ENCODE data around the gene NCK2.

The NCK2 gene

DNA sequence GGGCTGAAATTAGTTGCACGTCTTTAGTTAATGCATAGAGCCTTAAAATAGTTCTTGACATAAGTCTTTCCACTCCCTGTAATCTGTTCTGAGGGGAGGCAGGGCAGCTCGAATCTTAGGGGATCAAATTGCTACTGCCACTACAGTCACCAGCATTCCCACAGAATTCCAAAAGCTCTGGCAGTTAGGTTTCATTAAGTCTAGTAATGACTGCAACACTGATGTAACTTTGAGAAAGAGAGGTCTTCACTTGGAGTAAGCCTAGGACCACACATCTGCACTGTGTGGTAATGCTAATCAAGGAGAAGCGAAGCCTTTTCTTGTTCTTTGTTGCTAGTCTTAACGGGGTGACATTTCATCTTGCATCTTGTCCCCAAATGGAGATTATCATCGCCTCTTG lies 19.3 kb upstream of the NCK2 start:
- DNase-seq: no peak
- peaks cover 8% of the 10 kb centered on the region for H3K4me1 Mint-ChIP-seq (ENCODE audit: low read depth)
- H3K27me3 Mint-ChIP-seq: no peaks in the 10 kb centered on the region
- H3K9me3 Mint-ChIP-seq: peaks cover 8% of the 10 kb centered on the region
- no peak overlapping the region for H3K4me3 Mint-ChIP-seq
- no peak overlapping the region for H3K27ac Mint-ChIP-seq
- no peaks in the 10 kb centered on the region for H3K36me3 Mint-ChIP-seq (ENCODE audit: low read depth)

DNA sequence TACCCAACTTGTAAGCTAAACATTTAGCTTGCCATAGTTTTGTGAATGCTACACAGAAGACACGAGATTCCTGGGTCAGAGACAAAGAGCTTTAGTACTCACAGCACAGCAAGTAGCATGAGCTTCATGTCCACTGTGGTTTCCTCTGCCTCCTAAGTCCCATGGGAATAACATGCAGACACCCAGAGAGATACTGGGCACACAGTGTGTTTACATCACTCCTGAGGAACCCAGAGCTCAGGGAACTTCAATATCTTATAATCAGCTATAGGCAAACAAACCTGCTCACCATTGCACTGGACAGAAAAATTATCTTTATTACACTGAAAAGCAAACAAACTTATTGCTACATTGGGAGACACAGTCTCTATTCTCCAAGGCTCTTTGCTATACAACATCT lies 14.5 kb upstream of the NCK2 start:
- Mint-ChIP-seq H3K4me3 (no peak overlapping the region), H3K9me3 (peaks cover 8% of the 10 kb centered on the region), H3K4me1 (ENCODE audit: low read depth) (peaks cover 23% of the 10 kb centered on the region), H3K27me3 (no peaks in the 10 kb centered on the region), H3K27ac (no peak overlapping the region), H3K36me3 (ENCODE audit: low read depth) (no peaks in the 10 kb centered on the region)
- DNase-seq: no peak

DNA sequence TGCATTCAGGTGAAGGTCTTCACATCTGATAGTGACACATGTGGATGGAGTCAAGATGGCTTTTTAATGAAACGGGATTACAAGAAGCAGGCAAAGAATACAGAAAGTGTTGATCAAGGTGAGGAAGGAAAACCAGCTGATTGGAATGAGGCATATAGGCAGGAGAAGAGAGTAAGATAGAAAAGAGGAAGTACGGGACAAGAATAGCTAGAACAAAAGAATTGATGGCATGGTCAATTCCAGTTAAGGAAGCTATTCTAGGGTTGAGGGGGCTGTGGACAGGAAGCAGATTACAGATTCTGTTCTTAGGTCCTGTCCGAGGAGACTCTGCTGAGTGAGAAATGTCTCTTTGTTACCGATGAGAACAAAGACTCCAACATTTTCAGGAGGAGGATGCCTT lies 13.2 kb upstream of the NCK2 start:
- no peaks in the 10 kb centered on the region for H3K36me3 Mint-ChIP-seq (ENCODE audit: low read depth)
- DNase-seq: no peak

DNA sequence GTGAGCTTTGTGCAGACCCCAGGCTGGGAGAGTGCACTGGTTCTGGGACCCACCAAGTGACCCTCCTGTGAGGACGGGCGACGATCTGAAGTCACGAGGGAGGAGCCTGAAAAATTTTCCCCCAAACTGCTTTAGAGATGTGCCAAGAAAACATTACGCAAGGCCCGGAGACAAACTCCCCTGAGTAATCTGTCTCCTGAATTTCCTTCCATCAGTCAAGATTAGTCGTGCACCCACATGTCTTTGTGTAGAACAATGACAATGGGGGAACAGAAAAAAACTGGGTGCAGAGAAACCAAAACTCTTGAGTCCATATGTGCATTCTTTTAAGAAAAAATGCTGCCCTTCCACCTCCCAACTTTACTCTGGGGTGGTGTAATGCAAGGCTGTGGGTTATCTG lies 12.6 kb upstream of the NCK2 start:
- H3K27ac Mint-ChIP-seq: no peak overlapping the region
- DNase-seq: no peak
- H3K9me3 Mint-ChIP-seq: peaks cover 3% of the 10 kb centered on the region
- peaks cover 38% of the 10 kb centered on the region for H3K4me1 Mint-ChIP-seq (ENCODE audit: low read depth)
- H3K27me3 Mint-ChIP-seq: no peaks in the 10 kb centered on the region
- H3K4me3 Mint-ChIP-seq: no peak overlapping the region
- no peaks in the 10 kb centered on the region for H3K36me3 Mint-ChIP-seq (ENCODE audit: low read depth)

More for the DNA sequence above, 13.2 kb upstream of the NCK2 start:
- no peak overlapping the region for H3K27ac Mint-ChIP-seq
- H3K9me3 Mint-ChIP-seq: peaks cover 7% of the 10 kb centered on the region
- no peak overlapping the region for H3K4me3 Mint-ChIP-seq
- H3K4me1 Mint-ChIP-seq (ENCODE audit: low read depth): peaks cover 35% of the 10 kb centered on the region
- H3K27me3 Mint-ChIP-seq: no peaks in the 10 kb centered on the region

DNA sequence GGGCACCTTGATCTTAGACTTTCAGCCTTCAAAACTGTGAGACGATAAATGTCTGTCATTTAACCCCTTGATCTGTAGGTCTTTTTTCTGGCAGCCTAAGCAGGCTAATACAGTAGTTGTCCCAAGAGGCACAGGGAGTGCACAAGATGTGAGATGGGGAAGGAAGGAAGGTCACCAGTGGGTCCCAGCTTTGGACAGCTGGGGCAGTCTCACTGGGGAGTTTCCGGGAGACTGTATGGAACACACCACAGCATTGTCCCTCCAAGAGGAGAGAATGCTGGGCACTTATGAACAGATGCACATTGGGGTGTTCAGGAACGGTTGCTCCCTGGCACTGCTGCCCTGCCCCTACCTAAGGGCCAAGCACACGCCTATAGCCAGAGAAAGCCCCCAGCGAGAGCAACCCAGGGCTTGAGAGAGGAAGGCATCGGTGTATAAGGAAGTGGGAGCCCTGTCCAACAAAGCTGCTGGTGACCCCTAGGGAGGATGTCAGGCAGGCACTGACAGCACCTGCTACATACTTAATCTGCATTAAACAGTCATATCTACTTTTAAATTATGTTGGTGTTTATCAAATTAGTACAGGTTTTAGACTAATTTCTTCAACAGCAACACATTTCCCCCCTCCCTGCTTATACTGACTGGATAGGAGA lies 11.6 kb upstream of the NCK2 start:
- Mint-ChIP-seq H3K27me3 (no peaks in the 10 kb centered on the region), H3K4me3 (no peak overlapping the region), H3K4me1 (ENCODE audit: low read depth) (peaks cover 46% of the 10 kb centered on the region), H3K27ac (no peak overlapping the region), H3K9me3 (no peaks in the 10 kb centered on the region), H3K36me3 (ENCODE audit: low read depth) (no peaks in the 10 kb centered on the region)
- no peak for DNase-seq

DNA sequence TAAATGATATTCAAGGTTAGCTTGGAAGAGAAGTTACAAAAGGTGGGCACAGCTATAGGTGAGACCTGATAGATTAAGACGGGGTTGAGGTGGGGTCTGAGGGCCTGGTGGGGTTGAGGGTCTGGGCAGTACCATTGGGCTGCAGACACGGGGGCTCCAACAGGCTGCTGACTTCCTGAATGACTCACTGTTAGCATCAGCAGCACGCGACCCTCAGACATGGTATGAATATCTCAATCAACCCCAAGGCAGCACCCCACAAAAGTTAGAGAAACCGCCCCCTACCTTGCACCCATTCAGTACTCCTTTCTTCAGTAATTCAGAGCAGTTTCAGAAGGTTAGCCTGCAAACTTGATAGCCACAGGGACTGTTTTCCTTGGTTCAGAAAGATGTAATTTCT lies 10.8 kb upstream of the NCK2 start:
- H3K9me3 Mint-ChIP-seq: no peaks in the 10 kb centered on the region

DNA sequence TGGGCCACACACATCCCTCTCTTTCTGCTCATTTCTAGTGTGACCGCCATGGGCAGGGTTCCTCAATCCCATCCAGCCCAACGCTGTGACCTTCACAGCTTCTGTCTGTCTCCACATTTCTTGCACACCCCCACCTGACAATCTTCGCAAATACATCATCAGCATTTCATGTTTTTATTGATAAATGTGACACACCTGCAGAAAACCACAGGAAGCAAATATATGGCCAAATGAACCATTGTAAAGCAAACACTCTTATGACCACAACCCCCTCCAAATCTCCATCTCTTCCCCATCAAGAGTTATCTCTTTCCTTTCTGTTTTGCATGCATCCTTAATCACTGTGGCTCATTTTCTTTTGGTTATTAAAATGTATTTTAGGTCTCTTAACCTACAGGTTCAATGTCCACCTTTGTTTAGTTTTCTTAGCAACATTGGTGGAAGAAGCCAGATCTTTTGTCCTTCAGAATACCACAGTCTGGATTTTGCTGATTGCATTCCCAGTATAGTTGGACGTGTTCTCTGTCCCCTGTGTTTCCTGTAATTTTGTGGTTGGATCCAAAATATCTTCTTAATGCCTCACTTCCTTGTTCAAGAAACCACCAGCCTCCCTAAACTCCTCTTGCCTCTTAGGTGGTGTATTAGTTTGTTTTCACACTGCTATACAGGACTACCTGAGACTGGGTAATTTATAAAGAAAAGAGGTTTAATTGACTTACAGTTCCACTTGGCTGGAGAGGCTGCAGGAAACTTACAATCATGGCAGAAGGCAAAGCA lies 9.8 kb upstream of the NCK2 start:
- H3K27me3 Mint-ChIP-seq: no peaks in the 10 kb centered on the region
- H3K4me1 Mint-ChIP-seq (ENCODE audit: low read depth): peaks cover 65% of the 10 kb centered on the region
- no peak overlapping the region for H3K27ac Mint-ChIP-seq
- DNase-seq: no peak
- no peak overlapping the region for H3K4me3 Mint-ChIP-seq
- H3K9me3 Mint-ChIP-seq: no peaks in the 10 kb centered on the region
- no peaks in the 10 kb centered on the region for H3K36me3 Mint-ChIP-seq (ENCODE audit: low read depth)

More for the DNA sequence above, 10.8 kb upstream of the NCK2 start:
- Mint-ChIP-seq H3K27ac (no peak overlapping the region), H3K27me3 (no peaks in the 10 kb centered on the region), H3K4me1 (ENCODE audit: low read depth) (peaks cover 54% of the 10 kb centered on the region), H3K36me3 (ENCODE audit: low read depth) (no peaks in the 10 kb centered on the region), H3K4me3 (no peak overlapping the region)
- DNase-seq: no peak

DNA sequence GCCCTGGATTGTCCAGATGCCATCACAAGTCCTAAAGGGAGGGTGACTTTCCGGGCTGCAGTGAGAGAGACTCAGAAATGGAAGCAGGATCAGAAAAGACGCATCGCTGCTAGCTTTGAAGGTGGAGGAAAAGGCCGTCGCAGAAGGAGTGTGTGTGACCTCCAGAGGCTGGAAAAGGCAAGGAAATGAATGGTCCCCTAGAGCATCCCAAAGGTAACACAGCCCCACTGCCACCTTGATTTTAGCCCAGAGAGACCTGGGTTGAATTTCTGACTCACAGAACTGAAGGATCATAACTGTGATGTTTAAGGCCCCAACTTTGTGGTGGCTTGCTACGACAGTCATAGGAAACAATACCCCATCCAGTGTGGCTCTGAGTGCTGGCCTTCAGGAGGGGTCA lies 8.6 kb upstream of the NCK2 start:
- H3K4me3 Mint-ChIP-seq: no peak overlapping the region
- H3K27me3 Mint-ChIP-seq: no peaks in the 10 kb centered on the region
- no peak for DNase-seq
- peaks cover 77% of the 10 kb centered on the region for H3K4me1 Mint-ChIP-seq (ENCODE audit: low read depth)
- no peaks in the 10 kb centered on the region for H3K36me3 Mint-ChIP-seq (ENCODE audit: low read depth)
- H3K27ac Mint-ChIP-seq: no peak overlapping the region
- no peaks in the 10 kb centered on the region for H3K9me3 Mint-ChIP-seq

DNA sequence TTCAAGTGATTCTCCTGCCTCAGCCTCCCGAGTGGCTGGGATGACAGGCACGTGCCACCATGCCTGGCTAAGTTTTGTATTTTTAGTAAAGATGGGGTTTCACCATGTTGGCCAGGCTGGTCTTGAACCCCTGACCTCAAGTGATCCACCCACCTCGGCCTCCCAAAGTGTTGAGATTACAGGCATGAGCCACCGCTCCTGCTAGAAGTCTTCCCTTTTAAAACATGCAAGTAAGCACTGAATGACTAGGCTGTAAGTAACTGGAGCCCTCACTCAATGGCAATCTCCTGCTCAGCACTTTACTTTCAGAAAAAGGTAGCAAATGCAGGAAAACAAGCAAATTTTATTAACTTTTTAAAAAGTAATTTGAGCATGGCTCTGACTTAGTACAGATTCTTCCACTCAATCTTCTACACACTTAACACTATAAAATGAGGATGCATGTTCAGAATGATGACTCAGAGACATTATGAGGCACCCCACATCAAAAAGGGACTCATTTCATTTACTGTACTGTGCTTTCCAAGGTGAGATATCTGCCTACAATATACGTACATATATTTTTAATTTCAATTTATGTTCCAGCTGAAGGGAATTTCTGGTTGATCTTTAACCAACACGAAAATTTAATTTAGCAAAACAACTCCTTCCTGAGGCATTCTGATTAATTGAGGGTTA lies 6.6 kb upstream of the NCK2 start:
- Mint-ChIP-seq H3K4me1 (ENCODE audit: low read depth) (peaks cover 93% of the 10 kb centered on the region), H3K9me3 (no peaks in the 10 kb centered on the region), H3K4me3 (peak overlapping the region; percentile 76), H3K36me3 (ENCODE audit: low read depth) (no peaks in the 10 kb centered on the region), H3K27me3 (no peaks in the 10 kb centered on the region), H3K27ac (peak overlapping the region; percentile 97)
- DNase-seq: no peak

DNA sequence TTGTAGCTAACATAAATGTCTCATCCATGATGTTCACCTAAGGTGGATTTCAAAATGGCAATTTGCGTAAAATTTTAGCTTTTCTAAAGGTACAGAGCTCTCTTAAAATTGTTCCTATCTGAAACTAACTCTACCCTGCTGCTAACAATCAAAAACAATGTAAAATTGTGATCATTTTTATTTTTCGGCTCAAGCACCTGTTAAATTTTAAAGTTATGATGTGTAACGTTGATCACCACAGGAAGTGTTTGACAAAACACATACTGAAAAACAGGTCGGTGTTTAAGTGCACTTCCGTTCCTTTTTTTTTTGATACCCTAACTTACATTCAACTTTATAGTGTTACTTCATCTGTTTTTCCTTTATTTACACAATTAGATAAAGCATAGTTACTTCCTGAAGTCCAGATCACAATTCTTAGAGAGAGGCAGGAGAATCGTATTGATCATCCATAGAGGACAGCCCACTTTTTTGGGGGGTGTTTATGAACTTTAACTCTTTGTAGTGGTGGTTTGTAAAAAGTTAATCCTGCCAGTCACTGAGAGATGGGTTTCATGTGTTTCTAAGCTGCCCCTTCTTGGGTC lies 6.0 kb upstream of the NCK2 start:
- no peaks in the 10 kb centered on the region for H3K27me3 Mint-ChIP-seq
- no peaks in the 10 kb centered on the region for H3K9me3 Mint-ChIP-seq
- no peaks in the 10 kb centered on the region for H3K36me3 Mint-ChIP-seq (ENCODE audit: low read depth)
- H3K27ac Mint-ChIP-seq: peak overlapping the region; percentile 97
- peaks cover 95% of the 10 kb centered on the region for H3K4me1 Mint-ChIP-seq (ENCODE audit: low read depth)
- peak overlapping the region; percentile 76 for H3K4me3 Mint-ChIP-seq
- DNase-seq: no peak

DNA sequence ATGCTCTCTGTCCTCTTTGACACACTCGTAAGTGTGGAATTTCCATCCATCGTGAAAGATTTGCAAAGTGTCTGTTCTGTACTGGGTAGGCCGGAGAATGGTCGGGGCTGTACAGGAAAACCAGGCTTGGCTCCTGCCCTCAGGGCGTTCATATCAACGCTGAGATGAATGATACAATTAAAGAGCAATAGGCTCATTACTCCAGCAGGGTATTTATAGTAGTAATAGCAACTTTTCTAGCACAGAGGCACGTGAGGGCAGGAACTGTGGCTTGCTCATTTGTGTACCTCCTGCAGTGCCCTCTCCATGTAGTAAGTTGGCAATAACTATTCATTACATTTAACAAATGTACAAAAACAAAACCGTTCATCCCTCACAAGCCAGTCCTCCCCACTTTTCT lies 5.3 kb upstream of the NCK2 start:
- Mint-ChIP-seq H3K27ac (peak overlapping the region; percentile 97), H3K27me3 (no peaks in the 10 kb centered on the region), H3K4me1 (ENCODE audit: low read depth) (peaks cover 94% of the 10 kb centered on the region), H3K36me3 (ENCODE audit: low read depth) (no peaks in the 10 kb centered on the region), H3K4me3 (peak overlapping the region; percentile 76), H3K9me3 (no peaks in the 10 kb centered on the region)
- no peak for DNase-seq

DNA sequence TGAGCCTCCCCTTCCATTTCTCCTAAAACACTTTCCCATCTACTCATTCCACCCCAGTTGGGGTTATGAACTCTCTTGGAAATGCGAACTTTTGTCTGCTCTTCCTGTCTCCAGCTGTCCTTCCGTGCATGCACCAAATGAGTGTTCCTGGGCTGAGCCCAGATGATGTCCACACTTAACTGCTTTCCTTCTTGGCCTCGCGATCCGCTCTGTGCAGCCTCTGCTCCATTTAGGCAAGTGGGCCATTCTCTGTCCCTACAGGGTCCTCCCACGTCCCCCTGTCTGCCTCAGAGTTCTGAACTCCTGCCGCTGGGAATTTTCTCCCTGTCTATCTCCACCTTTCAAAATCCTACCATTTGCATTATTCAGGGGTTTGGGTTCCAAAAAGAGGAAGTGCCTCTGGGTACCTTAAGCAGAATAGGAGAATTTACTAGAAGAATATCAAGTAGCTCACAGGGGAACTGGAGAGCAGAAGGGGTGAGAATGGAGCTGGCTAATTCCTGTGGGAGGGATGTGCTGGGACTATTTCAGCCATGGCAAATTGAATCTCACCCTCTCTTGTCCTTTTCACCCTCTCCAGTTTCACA lies 4.7 kb upstream of the NCK2 start:
- no peaks in the 10 kb centered on the region for H3K9me3 Mint-ChIP-seq
- peaks cover 87% of the 10 kb centered on the region for H3K4me1 Mint-ChIP-seq (ENCODE audit: low read depth)
- peak overlapping the region; percentile 76 for H3K4me3 Mint-ChIP-seq
- H3K36me3 Mint-ChIP-seq (ENCODE audit: low read depth): no peaks in the 10 kb centered on the region
- DNase-seq: no peak
- H3K27me3 Mint-ChIP-seq: no peaks in the 10 kb centered on the region
- peak overlapping the region; percentile 97 for H3K27ac Mint-ChIP-seq

DNA sequence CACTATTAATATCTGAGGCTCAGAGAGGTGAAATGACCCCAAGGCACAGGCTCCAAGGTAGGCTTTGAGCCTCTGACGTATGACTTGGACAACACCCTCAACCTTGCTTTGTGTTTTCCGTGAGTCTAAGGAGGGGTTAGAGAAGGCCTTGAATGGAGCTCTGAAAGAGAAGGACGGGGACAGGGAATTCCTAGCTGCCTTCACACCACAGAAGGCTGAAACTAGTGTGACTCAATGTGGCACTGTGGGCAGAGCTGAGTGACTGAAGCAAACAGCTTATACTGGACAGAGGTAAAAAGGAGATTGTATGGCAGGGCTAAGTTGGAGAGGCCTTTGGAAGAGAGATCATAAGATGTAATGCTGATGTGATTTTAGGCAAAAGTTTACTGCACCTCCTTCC lies 3.5 kb upstream of the NCK2 start:
- H3K4me3 Mint-ChIP-seq: no peak overlapping the region
- DNase-seq: no peak
- no peaks in the 10 kb centered on the region for H3K27me3 Mint-ChIP-seq
- H3K27ac Mint-ChIP-seq: peak overlapping the region; percentile 76
- H3K9me3 Mint-ChIP-seq: no peaks in the 10 kb centered on the region
- H3K36me3 Mint-ChIP-seq (ENCODE audit: low read depth): peaks cover 7% of the 10 kb centered on the region
- peaks cover 76% of the 10 kb centered on the region for H3K4me1 Mint-ChIP-seq (ENCODE audit: low read depth)

DNA sequence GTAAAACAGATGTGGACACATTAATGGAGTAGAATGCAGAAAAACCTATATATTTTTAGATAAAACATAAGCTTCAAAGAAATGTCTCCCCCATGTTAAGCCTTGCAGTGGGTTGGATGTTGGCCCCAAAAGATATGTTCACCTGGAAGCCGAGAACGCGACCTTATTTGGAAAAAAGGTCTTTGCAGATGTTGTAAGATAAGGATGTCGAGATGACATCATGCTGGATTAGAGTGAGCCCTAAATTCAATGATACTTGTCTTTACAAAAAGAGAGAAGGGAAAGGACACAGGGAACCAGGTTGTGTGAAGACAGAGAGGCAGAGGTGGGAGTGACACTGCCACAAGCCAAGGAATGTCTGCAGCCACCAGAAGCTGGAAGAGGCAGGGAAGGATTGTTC lies 3.1 kb upstream of the NCK2 start:
- Mint-ChIP-seq H3K9me3 (no peaks in the 10 kb centered on the region), H3K4me3 (no peak overlapping the region), H3K27me3 (no peaks in the 10 kb centered on the region), H3K27ac (peak overlapping the region; percentile 31), H3K4me1 (ENCODE audit: low read depth) (peaks cover 76% of the 10 kb centered on the region), H3K36me3 (ENCODE audit: low read depth) (peaks cover 11% of the 10 kb centered on the region)
- no peak for DNase-seq
